Gastrocnemius medialis (tissue), 4 donors: ENCODE measurements around the gene ZNF620. TPM values are rescaled to one million over a fixed set of nuclear protein-coding genes. Genes with fewer than 3 reads are reported as not detected.
"Not testable (repeated sequence)": the region's sequence is repeated elsewhere in the genome, so short reads cannot be mapped to it uniquely, and the experiment has no call there.

Experiments
- ATAC-seq, 2 donors: fragments of 150-250 bp; one replicate each; pipeline ENCODE4 v1.9.1; 2016
- DNase-seq, 2 donors: peaks; one replicate each; pipeline ENCODE4 v3.0.0-alpha.2; 2019
- H3K27ac ChIP-seq, 4 donors: fragments of 200-600 bp; sonication (generic); 1 replicate in 1 of 4; 2 replicates in 3 of 4; pipeline ENCODE4 v1.5.1; 2016 to 2018; ENCODE audit warnings: mild to moderate bottlenecking in 2 of 4, moderate library complexity in 1 of 4
- H3K27me3 ChIP-seq, 3 donors: fragments of 200-600 bp; sonication (generic) in 2 of 3; 1 replicate in 1 of 3; 2 replicates in 2 of 3; pipeline versions ENCODE4 v1.5.1 to v1.6.0; 2016 to 2019; ENCODE audit warnings: mild to moderate bottlenecking in 1 of 3, moderate library complexity in 1 of 3
- H3K36me3 ChIP-seq, 2 donors: fragments of 200-600 bp; sonication (generic) in 1 of 2; one replicate each; pipeline ENCODE4 v1.5.1; 2017 to 2018
- H3K4me1 ChIP-seq, 2 donors: fragments of 200-600 bp; sonication (generic) in 1 of 2; one replicate each; pipeline ENCODE4 v1.5.1; 2016 to 2017; ENCODE audit warnings: mild to moderate bottlenecking in 2 of 2
- H3K4me3 ChIP-seq, 4 donors: fragments of 200-600 bp; sonication (generic) in 3 of 4; 1 replicate in 1 of 4; 2 replicates in 3 of 4; pipeline ENCODE4 v1.5.1; 2016 to 2019; ENCODE audit warnings: mild to moderate bottlenecking in 2 of 4
- H3K9me3 ChIP-seq, 3 donors: fragments of 200-600 bp; sonication (generic) in 2 of 3; 1 replicate in 1 of 3; 2 replicates in 2 of 3; pipeline ENCODE4 v1.5.1; 2016 to 2019
- CTCF ChIP-seq, 5 experiments: fragments of 450-650 bp in 3 of 5; fragments of 200-600 bp in 2 of 5; sonication (generic) in 2 of 5; IDR thresholded peaks in 4 of 5; conservative IDR thresholded peaks in 1 of 5; 1 replicate in 4 of 5; 2 replicates in 1 of 5; pipeline ENCODE4 v1.5.1; 2016 to 2019; ENCODE audit warnings: antibody characterized with exemption in 5 of 5, mild to moderate bottlenecking in 3 of 5, moderate library complexity in 3 of 5
- POLR2A ChIP-seq, 2 donors: fragments of 450-650 bp; IDR thresholded peaks; one replicate each; pipeline ENCODE4 v1.6.1; 2017; ENCODE audit warnings: antibody characterized with exemption in 2 of 2, mild to moderate bottlenecking in 2 of 2, moderate library complexity in 2 of 2
- in situ Hi-C, 4 donors: fragments of 200-750 bp; cut with MboI; loops; one replicate each; pipeline versions ENCODE4 v1.15.0 to v1.8.0; 2017; ENCODE audit warnings: low sequenced_read_pairs in 4 of 4
- intact Hi-C: fragments of 100-400 bp; cut with DNase I; formaldehyde crosslinking; loops from one replicate; pipeline ENCODE4 v1.15.1; 2023; ENCODE audit warnings: low total_unique reads
- total RNA-seq, 4 donors: library from RNA; depleted of rRNA; stranded (reverse); fragments of >200 nt; gene quantifications; one replicate each; pipeline versions ENCODE4 v1.1.0 to v1.2.3, GENCODE V29; 2016

ZNF620 gene
- total RNA-seq, 4 donors from 2014 or later = 0.33 to 4.2 (median 1.9) TPM

DNA sequence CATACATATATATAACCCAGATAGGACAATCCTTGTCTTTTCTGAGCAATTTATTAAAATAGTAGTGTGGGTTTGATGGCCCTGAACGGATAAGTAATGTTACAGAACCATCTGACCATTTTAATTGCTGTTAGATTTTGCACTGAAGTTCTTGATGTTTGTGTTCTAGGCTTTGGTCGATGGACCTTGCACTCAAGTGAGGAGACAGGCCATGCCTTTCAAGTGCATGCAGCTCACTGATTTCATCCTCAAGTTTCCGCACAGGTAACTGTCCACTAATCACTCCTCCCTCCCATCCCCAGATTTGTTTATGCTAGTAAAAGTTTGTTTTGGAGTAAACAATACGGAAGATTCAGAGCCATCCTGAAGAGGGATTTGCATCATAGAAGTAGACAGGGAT is 47.4 kb upstream of the ZNF620 start:
- Histone ChIP-seq H3K27ac (peak overlapping the region; percentile 87 to 93 (median 90)), H3K4me3 (peak overlapping the region; percentile 75 to 85 (median 82)), H3K4me1 (peaks cover 22 to 29% of the 10 kb centered on the region in 2 donors), H3K36me3 (peaks cover 0 to 57% of the 10 kb centered on the region in 2 donors), H3K27me3 (no peaks in the 10 kb centered on the region), H3K9me3 (no peaks in the 10 kb centered on the region)
- TF ChIP-seq CTCF (IDR thresholded peaks at IDR 0.05 in 4 of 5, conservative IDR thresholded peaks at IDR 0.05 in 1 of 5) (no peak), POLR2A (IDR thresholded peaks at IDR 0.05) (no peak)
- intact Hi-C loops (loop anchor here (5.0 to 10.0 kb wide), 3 partner anchors 736 to 1636 kb away; partner anchors contain the start of genes CTNNB1, RPSA and TRAK1), in situ Hi-C loops (loop anchor here in 2 of 4 donors (10.0 to 25.0 kb wide), 4 partner anchors 66 to 1271 kb away; partner anchors contain the start of genes SLC25A38 (in 1 of the 2), XIRP1 (in 1 of the 2) and ZNF621 (in 1 of the 2))
- DNase-seq (no peak), ATAC-seq (no peak)

- ATAC-seq, H3K4me3 ChIP-seq, DNase-seq, H3K9me3 ChIP-seq, H3K27me3 ChIP-seq, H3K27ac ChIP-seq, intact Hi-C loops: not testable (repeated sequence)
- H3K36me3 ChIP-seq = peaks cover 0 to 77% of the 10 kb centered on the region in 2 donors
- in situ Hi-C loops = loop anchor here in 2 of 4 donors (10.0 to 25.0 kb wide), 3 partner anchors 64 to 1273 kb away; partner anchors contain the start of genes SLC25A38 (in 1 of the 2), XIRP1 (in 1 of the 2) and ZNF621 (in 1 of the 2)
- peaks cover 15 to 20% of the 10 kb centered on the region in 2 donors for H3K4me1 ChIP-seq
Measured at GRCh38 chr3:40460481-40460880, 45.4 kb upstream of the ZNF620 start.

DNA sequence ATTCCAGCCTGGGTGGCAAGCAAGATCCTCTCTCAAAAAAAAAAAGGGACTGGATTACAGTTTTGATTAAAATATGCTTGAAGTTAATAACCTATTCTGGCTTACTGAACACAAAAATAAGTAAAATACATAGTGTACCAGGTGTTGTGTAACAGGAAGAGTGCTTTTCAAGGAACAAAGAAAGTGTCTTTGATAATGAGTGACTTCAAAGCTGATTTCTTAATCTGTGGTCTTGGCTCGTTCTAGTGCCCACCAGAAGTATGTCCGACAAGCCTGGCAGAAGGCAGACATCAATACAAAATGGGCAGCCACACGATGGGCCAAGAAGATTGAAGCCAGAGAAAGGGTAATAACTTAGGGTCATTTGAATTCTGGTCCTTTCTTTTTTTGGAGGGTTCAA is 44.7 kb upstream of the ZNF620 start:
- Histone ChIP-seq H3K9me3 (no peaks in the 10 kb centered on the region), H3K4me1 (peaks cover 15 to 20% of the 10 kb centered on the region in 2 donors), H3K36me3 (peaks cover 0 to 77% of the 10 kb centered on the region in 2 donors), H3K4me3 (no peak overlapping the region), H3K27ac (no peak overlapping the region), H3K27me3 (no peaks in the 10 kb centered on the region)
- no peak for DNase-seq
- TF ChIP-seq POLR2A (IDR thresholded peaks at IDR 0.05) = no peak
- TF ChIP-seq CTCF (IDR thresholded peaks at IDR 0.05 in 4 of 5, conservative IDR thresholded peaks at IDR 0.05 in 1 of 5) = no peak
- intact Hi-C loops = no loop called here
- ATAC-seq = no peak
- in situ Hi-C loops = loop anchor here in 2 of 4 donors (10.0 to 25.0 kb wide), 3 partner anchors 64 to 1274 kb away; partner anchors contain the start of genes SLC25A38 (in 1 of the 2), XIRP1 (in 1 of the 2) and ZNF621 (in 1 of the 2)

DNA sequence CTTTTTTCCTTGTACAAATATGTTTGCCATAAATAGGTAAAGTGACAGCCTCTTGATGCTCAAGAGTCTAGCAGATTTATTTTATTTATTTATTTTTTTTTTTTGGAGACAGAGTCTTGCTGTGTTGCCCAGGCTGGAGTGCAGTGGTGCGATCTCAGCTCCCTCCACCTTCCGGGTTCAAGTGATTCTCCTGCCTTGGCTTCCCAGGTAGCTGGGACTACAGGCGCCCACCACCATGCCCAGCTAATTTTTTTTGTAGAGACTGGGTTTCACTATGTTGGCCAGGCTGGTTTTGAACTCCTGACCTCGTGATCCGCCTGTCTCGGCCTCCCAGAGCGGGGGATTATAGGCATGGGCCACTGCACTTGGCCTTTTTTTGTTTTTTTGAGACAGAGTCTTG is 43.0 kb upstream of the ZNF620 start:
- H3K4me3 ChIP-seq, H3K27me3 ChIP-seq, ATAC-seq, intact Hi-C loops, H3K9me3 ChIP-seq, DNase-seq, H3K27ac ChIP-seq: not testable (repeated sequence)
- Histone ChIP-seq H3K36me3 (peaks cover 0 to 77% of the 10 kb centered on the region in 2 donors), H3K4me1 (peaks cover 11 to 13% of the 10 kb centered on the region in 2 donors)
- in situ Hi-C loops = loop anchor here in 2 of 4 donors (10.0 to 25.0 kb wide), 3 partner anchors 62 to 1276 kb away; partner anchors contain the start of genes SLC25A38 (in 1 of the 2), XIRP1 (in 1 of the 2) and ZNF621 (in 1 of the 2)

DNA sequence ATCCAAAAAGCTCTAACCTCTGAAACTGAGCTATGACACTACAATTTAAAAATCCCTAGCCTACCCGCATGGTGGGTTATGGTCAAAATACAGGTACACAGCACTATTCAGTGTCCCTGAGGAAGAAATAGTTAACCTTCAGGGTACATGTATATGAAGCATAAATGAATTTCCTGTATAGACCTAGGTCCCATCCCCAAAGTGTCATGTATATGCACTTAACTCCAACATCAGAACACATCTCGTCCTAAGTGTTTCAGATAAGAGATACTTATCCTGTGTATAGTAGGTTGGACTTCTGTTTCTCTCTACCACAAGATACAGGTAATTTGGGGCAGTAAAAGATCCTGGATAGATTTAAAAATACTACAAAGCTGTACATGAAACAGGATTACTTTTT is 42.3 kb upstream of the ZNF620 start:
- ATAC-seq = no peak
- intact Hi-C loops = no loop called here
- Histone ChIP-seq H3K4me3 (no peak overlapping the region), H3K27me3 (no peaks in the 10 kb centered on the region), H3K9me3 (no peaks in the 10 kb centered on the region), H3K4me1 (peaks cover 4 to 6% of the 10 kb centered on the region in 2 donors), H3K27ac (no peak overlapping the region), H3K36me3 (peaks cover 0 to 69% of the 10 kb centered on the region in 2 donors)
- in situ Hi-C loops = loop anchor here in 2 of 4 donors (10.0 to 25.0 kb wide), 3 partner anchors 61 to 1276 kb away; partner anchors contain the start of genes SLC25A38 (in 1 of the 2), XIRP1 (in 1 of the 2) and ZNF621 (in 1 of the 2)
- TF ChIP-seq POLR2A (IDR thresholded peaks at IDR 0.05) (no peak), CTCF (IDR thresholded peaks at IDR 0.05 in 4 of 5, conservative IDR thresholded peaks at IDR 0.05 in 1 of 5) (no peak)
- no peak for DNase-seq
